ENCODE measurements around the gene ADAMTS19. TPM values are rescaled to one million over a fixed set of nuclear protein-coding genes. Genes with fewer than 3 reads are reported as not detected.

ADAMTS19 gene
- total and polyA plus RNA-seq, 2 of the 13 experiments (the other 11 are each of a cell fraction or from before 2014, with no cell fraction given): not detected

DNA sequence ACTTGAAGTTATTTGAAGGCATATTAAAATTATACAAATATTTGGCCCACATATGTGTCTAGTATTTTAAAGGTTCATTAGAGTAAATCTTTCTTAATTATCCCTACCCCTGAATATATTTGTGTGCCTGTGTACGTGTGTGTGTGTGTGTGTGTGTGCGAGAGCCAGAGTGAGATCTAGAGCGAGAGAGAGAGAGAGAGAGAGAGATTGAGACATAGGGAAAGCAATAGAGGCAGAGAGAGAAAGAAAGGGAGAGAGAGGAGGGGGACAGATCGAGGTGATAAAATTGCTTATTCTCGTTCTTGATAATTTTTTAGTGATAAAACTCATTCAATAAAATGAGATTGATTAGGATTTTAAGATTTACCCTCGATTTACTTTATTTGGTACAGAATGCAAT is 47.4 kb downstream of the ADAMTS19 start:
- H3K4me2 ChIP-seq (ENCODE audit: low read depth, low read length): no peak overlapping the region
- in situ Hi-C loops (cut with HindIII; ENCODE audit: extremely low pct_ligation_motif_present, low pct_unique_long_range_greater_than_20kb): no loop called here
- no peaks in the 10 kb centered on the region for H3K27me3 ChIP-seq (ENCODE audit: control insufficient read depth in 1 of 2, insufficient read depth in 2 of 2, low read length in 2 of 2)
- CTCF ChIA-PET (ENCODE audit: low intra/inter-chr PET ratio, low total read pairs): no interaction called here
- POLR2A ChIA-PET: no interaction called here
- intact Hi-C loops (cut with micrococcal nuclease; ENCODE audit: unreplicated experiment): no loop called here
- no peaks in the 10 kb centered on the region for H3K4me1 ChIP-seq (ENCODE audit: insufficient read depth, low read length)
- H2AFZ ChIP-seq (ENCODE audit: low read length): no peak overlapping the region
- under 1% methylated on average over 6 of the region's 6 CpGs for WGBS (ENCODE audit: low lambda C conversion rate)
- no peaks in the 10 kb centered on the region for H4K20me1 ChIP-seq (ENCODE audit: insufficient read depth, low read length)
- H3K4me3 ChIP-seq (replicated peaks in 1 of 3; ENCODE audit: insufficient read depth in 1 of 3, low read depth in 2 of 3, low read length in 3 of 3): no peak overlapping the region
- no peak overlapping the region for H3K9ac ChIP-seq (ENCODE audit: insufficient read depth, low read depth, low read length)
- ATAC-seq (no peak), DNase-seq (ENCODE audit: low spot score) (no peak), FAIRE-seq (no peak)
- no peaks in the 10 kb centered on the region for H3K36me3 ChIP-seq (replicated peaks in 1 of 2; ENCODE audit: control insufficient read depth in 1 of 2, insufficient read depth in 2 of 2, low read length in 2 of 2)
- BruUV-seq (replicated peaks): no TSS peak
- TF ChIP-seq CEBPG (CRISPR knock-in tag; IDR thresholded peaks at IDR 0.05): no peak
- no peak for TF ChIP-seq NFE2 (CRISPR knock-in tag; IDR thresholded peaks at IDR 0.05)
- TF ChIP-seq BHLHE40 (IDR thresholded peaks at IDR 0.05; ENCODE audit: low read length): no peak
- TF ChIP-seq GFI1 (CRISPR knock-in tag; IDR thresholded peaks at IDR 0.05; ENCODE audit: borderline replicate concordance): no peak
- TF ChIP-seq POGZ (CRISPR knock-in tag; IDR thresholded peaks at IDR 0.05): no peak
- TF ChIP-seq GMEB1 (CRISPR knock-in tag; IDR thresholded peaks at IDR 0.05; ENCODE audit: borderline replicate concordance): no peak
- no peak for TF ChIP-seq DR1 (CRISPR knock-in tag; IDR thresholded peaks at IDR 0.05)
- no peak for TF ChIP-seq TFE3 (CRISPR knock-in tag; IDR thresholded peaks at IDR 0.05)
- TF ChIP-seq ZNF552 (CRISPR knock-in tag; IDR thresholded peaks at IDR 0.05; ENCODE audit: borderline replicate concordance): no peak
- TF ChIP-seq CAMTA2 (CRISPR knock-in tag; IDR thresholded peaks at IDR 0.05; ENCODE audit: borderline replicate concordance): no peak
- no peak for TF ChIP-seq ZNF839 (CRISPR knock-in tag; IDR thresholded peaks at IDR 0.05; ENCODE audit: borderline replicate concordance)
- TF ChIP-seq GTF2F1 (IDR thresholded peaks at IDR 0.05; ENCODE audit: low read length): no peak
- TF ChIP-seq GPN1 (CRISPR knock-in tag; IDR thresholded peaks at IDR 0.05; ENCODE audit: borderline replicate concordance): no peak
- TF ChIP-seq STAT5B (CRISPR knock-in tag; IDR thresholded peaks at IDR 0.05): no peak
- no peak for TF ChIP-seq ZNF335 (CRISPR knock-in tag; IDR thresholded peaks at IDR 0.05)
- no peak for TF ChIP-seq ZNF782 (CRISPR knock-in tag; IDR thresholded peaks at IDR 0.05; ENCODE audit: borderline replicate concordance)
- TF ChIP-seq RBM22 (optimal IDR thresholded peaks at IDR 0.05; ENCODE audit: low read length): no peak
- H3K79me2 ChIP-seq (ENCODE audit: insufficient read depth, low read length): no peaks in the 10 kb centered on the region
- H3K27ac ChIP-seq (ENCODE audit: extremely low read length, insufficient read depth, low read length): no peak overlapping the region
- no peaks in the 10 kb centered on the region for H3K9me3 ChIP-seq (ENCODE audit: low read length)

All from HepG2 (cell line).